ENCODE data around the gene BRIP1. TPM values are rescaled to one million over a fixed set of nuclear protein-coding genes. Genes with fewer than 3 reads are reported as not detected.
"Not testable (repeated sequence)": the region's sequence is repeated elsewhere in the genome, so short reads cannot be mapped to it uniquely, and the experiment has no call there.

Gene BRIP1
- total RNA-seq, 1 donor from 2014 or later: 18.9 TPM

DNA sequence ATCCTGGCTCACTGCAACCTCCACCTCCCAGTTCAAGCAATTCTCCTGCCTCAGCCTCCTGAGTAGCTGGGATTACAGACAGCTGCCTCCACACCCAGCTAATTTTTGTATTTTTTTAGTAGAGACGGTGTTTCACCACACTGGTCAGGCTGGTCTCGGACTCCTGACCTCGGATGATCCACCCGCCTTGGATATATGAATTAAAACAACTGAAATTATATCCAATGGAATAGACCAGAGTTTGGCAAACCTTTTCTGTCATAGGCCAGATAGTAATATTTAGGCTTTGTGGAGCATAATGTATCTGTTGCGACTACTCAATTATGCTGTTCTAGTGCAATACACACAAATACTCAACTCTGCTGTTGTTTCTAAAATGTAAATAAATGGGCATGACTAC lies 178.5 kb downstream of the BRIP1 start:
- no peaks in the 10 kb centered on the region for H3K27me3 Mint-ChIP-seq
- no peaks in the 10 kb centered on the region for H3K9me3 Mint-ChIP-seq
- H3K27ac Mint-ChIP-seq: no peak overlapping the region
- TF ChIP-seq, protein P1, sequence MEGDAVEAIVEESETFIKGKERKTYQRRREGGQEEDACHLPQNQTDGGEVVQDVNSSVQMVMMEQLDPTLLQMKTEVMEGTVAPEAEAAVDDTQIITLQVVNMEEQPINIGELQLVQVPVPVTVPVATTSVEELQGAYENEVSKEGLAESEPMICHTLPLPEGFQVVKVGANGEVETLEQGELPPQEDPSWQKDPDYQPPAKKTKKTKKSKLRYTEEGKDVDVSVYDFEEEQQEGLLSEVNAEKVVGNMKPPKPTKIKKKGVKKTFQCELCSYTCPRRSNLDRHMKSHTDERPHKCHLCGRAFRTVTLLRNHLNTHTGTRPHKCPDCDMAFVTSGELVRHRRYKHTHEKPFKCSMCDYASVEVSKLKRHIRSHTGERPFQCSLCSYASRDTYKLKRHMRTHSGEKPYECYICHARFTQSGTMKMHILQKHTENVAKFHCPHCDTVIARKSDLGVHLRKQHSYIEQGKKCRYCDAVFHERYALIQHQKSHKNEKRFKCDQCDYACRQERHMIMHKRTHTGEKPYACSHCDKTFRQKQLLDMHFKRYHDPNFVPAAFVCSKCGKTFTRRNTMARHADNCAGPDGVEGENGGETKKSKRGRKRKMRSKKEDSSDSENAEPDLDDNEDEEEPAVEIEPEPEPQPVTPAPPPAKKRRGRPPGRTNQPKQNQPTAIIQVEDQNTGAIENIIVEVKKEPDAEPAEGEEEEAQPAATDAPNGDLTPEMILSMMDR (conservative IDR thresholded peaks at IDR 0.05): no peak
- no peak overlapping the region for H3K4me3 Mint-ChIP-seq
- no peaks in the 10 kb centered on the region for H3K4me1 Mint-ChIP-seq (ENCODE audit: unreplicated experiment)
- peaks cover 10% of the 10 kb centered on the region for H3K36me3 Mint-ChIP-seq
- DNase-seq (ENCODE audit: extremely low spot score, unreplicated experiment): no peak

DNA sequence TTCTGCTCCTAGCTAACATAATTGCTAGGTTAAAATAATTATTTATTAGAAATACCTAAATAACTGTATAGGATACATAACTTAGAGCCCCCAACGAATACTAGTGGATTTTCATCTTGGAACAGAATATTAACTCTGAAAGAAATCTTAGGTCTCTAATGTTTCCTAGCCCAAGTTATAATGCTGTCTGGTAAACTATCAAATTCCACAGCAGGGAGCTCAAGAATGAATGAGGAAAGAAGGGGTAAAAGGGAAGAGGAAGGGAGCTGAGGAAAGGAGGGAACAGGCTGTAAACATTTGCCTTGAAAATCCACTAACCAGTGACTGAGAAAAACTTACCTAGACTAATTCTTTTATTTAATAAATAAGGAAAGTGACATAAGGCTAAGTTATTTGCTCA lies 179.2 kb downstream of the BRIP1 start:
- no peaks in the 10 kb centered on the region for H3K9me3 Mint-ChIP-seq
- TF ChIP-seq, protein P1 (conservative IDR thresholded peaks at IDR 0.05): no peak
- no peaks in the 10 kb centered on the region for H3K27me3 Mint-ChIP-seq
- no peak overlapping the region for H3K4me3 Mint-ChIP-seq
- H3K27ac Mint-ChIP-seq: no peak overlapping the region
- no peaks in the 10 kb centered on the region for H3K4me1 Mint-ChIP-seq (ENCODE audit: unreplicated experiment)
- peaks cover 6% of the 10 kb centered on the region for H3K36me3 Mint-ChIP-seq
- no peak for DNase-seq (ENCODE audit: extremely low spot score, unreplicated experiment)

DNA sequence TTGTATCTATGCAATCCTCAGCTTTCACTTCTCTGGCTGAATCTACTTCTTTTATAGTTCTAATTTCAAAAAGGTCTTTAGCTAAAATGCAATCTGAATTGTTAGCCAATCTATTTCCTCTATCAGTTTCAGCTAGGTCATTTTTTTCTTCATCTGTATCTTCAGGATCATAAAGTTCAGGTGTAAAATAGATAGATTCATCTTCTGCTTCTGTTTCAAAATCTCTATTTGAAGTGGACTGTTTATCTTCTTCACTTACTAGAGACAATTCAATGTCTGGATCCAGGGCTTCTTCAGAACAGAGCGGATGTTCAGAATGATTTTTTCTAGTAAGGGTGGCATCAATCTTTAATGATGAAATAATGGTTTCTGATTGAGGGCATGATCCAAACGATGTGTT lies 179.9 kb downstream of the BRIP1 start:
- DNase-seq (ENCODE audit: extremely low spot score, unreplicated experiment): no peak
- Mint-ChIP-seq H3K9me3 (no peaks in the 10 kb centered on the region), H3K4me1 (ENCODE audit: unreplicated experiment) (no peaks in the 10 kb centered on the region), H3K4me3 (no peak overlapping the region), H3K27me3 (no peaks in the 10 kb centered on the region), H3K36me3 (peaks cover 5% of the 10 kb centered on the region), H3K27ac (no peak overlapping the region)
- TF ChIP-seq, protein P1 (conservative IDR thresholded peaks at IDR 0.05): no peak

GRCh38 chr17:61680921-61681320 lies 182.4 kb downstream of the BRIP1 start:
- TF ChIP-seq, protein P1 (conservative IDR thresholded peaks at IDR 0.05): no peak

GRCh38 chr17:61678339-61678738 lies 185.0 kb downstream of the BRIP1 start:
- no peaks in the 10 kb centered on the region for H3K27me3 Mint-ChIP-seq
- TF ChIP-seq, protein P1 (conservative IDR thresholded peaks at IDR 0.05): no peak
- DNase-seq (ENCODE audit: extremely low spot score, unreplicated experiment): no peak
- H3K9me3 Mint-ChIP-seq: no peaks in the 10 kb centered on the region
- H3K27ac Mint-ChIP-seq: no peak overlapping the region
- no peak overlapping the region for H3K4me3 Mint-ChIP-seq
- peaks cover under 1% of the 10 kb centered on the region for H3K36me3 Mint-ChIP-seq
- H3K4me1 Mint-ChIP-seq (ENCODE audit: unreplicated experiment): no peaks in the 10 kb centered on the region

More at GRCh38 chr17:61680921-61681320, 182.4 kb downstream of the BRIP1 start:
- Mint-ChIP-seq H3K27ac (no peak overlapping the region), H3K36me3 (peaks cover 5% of the 10 kb centered on the region), H3K27me3 (no peaks in the 10 kb centered on the region), H3K4me1 (ENCODE audit: unreplicated experiment) (no peaks in the 10 kb centered on the region), H3K9me3 (no peaks in the 10 kb centered on the region), H3K4me3 (no peak overlapping the region)
- no peak for DNase-seq (ENCODE audit: extremely low spot score, unreplicated experiment)

GRCh38 chr17:61677150-61677811 lies 186.0 kb downstream of the BRIP1 start:
- not testable (repeated sequence) for H3K4me3 Mint-ChIP-seq; H3K36me3 Mint-ChIP-seq; H3K9me3 Mint-ChIP-seq; H3K27ac Mint-ChIP-seq; H3K27me3 Mint-ChIP-seq; DNase-seq (ENCODE audit: extremely low spot score, unreplicated experiment); H3K4me1 Mint-ChIP-seq (ENCODE audit: unreplicated experiment)

DNA sequence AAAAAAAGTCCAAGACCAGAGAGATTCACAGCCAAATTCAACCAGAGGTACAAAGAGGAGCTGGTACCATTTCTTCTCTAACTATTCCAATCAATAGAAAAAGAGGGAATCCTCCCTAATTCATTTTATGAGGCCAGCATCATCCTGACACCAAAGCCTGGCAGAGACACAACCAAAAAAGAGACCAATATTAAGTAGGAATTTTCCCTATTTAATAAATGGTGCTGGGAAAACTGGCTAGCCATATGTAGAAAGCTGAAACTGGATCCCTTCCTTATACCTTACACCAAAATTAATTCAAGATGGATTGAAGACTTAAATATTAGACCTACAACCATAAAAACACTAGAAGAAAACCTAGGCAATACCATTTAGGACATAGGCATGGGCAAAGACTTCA lies 186.8 kb downstream of the BRIP1 start:
- H3K4me1 Mint-ChIP-seq (ENCODE audit: unreplicated experiment); DNase-seq (ENCODE audit: extremely low spot score, unreplicated experiment); H3K4me3 Mint-ChIP-seq; H3K9me3 Mint-ChIP-seq; H3K36me3 Mint-ChIP-seq; H3K27ac Mint-ChIP-seq; H3K27me3 Mint-ChIP-seq: not testable (repeated sequence)

DNA sequence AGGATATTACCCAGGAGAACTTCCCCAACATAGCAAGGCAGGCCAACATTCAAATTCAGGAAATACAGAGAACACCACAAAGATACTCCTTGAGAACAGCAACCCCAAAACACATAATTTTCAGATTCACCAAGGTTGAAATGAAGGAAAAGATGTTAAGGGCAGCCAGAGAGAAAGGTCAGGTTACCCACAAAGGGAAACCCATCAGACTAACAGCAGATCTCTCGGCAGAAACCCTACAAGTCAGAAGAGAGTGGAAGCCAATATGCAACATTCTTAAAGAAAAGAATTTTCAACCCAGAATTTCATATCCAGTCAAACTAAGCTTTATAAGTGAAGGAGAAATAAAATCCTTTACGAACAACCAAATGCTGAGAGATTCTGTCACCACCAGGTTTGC lies 188.7 kb downstream of the BRIP1 start:
- not testable (repeated sequence) for H3K27me3 Mint-ChIP-seq; H3K4me3 Mint-ChIP-seq; H3K36me3 Mint-ChIP-seq; H3K9me3 Mint-ChIP-seq; DNase-seq (ENCODE audit: extremely low spot score, unreplicated experiment); H3K27ac Mint-ChIP-seq; H3K4me1 Mint-ChIP-seq (ENCODE audit: unreplicated experiment)

GRCh38 chr17:61673019-61673897 lies 190.1 kb downstream of the BRIP1 start:
- not testable (repeated sequence) for H3K4me1 Mint-ChIP-seq (ENCODE audit: unreplicated experiment); H3K36me3 Mint-ChIP-seq; H3K27me3 Mint-ChIP-seq; H3K27ac Mint-ChIP-seq; H3K4me3 Mint-ChIP-seq; H3K9me3 Mint-ChIP-seq; DNase-seq (ENCODE audit: extremely low spot score, unreplicated experiment)
